HepG2 (cell line): Measurements from ENCODE around the gene RNH1. TPM values are rescaled to one million over a fixed set of nuclear protein-coding genes. Genes with fewer than 3 reads are reported as not detected.

Experiments used
- AKNA ChIP-seq: sonication (generic); formaldehyde crosslinking; IDR thresholded peaks from 2 replicates; pipeline ENCODE4 v1.4.0; 2020; ENCODE audit warnings: missing genetic modification reagents, borderline replicate concordance
- CCDC6 ChIP-seq: sonication (generic); formaldehyde crosslinking; IDR thresholded peaks from 2 replicates; pipeline ENCODE4 v1.8.1; 2022; ENCODE audit warnings: mild to moderate bottlenecking, missing genetic modification reagents, moderate library complexity
- CREBL2 ChIP-seq: sonication (generic); formaldehyde crosslinking; IDR thresholded peaks from 2 replicates; pipeline ENCODE4 v1.8.1; 2023; ENCODE audit warnings: missing genetic modification reagents, mild to moderate bottlenecking, borderline replicate concordance
- FOXA3 ChIP-seq: IDR thresholded peaks from 2 replicates; pipeline ENCODE4 v1.6.1; 2016; ENCODE audit warnings: missing genetic modification reagents, missing compliant biosample characterization
- IRF2 ChIP-seq: IDR thresholded peaks from 2 replicates; pipeline ENCODE4 v1.6.1; 2018; ENCODE audit warnings: missing genetic modification reagents, missing compliant biosample characterization
- JUNB ChIP-seq: sonication (generic); formaldehyde crosslinking; IDR thresholded peaks from 2 replicates; pipeline ENCODE4 v1.8.0; 2022; ENCODE audit warnings: missing genetic modification reagents, mild to moderate bottlenecking, borderline replicate concordance
- KDM5B ChIP-seq: sonication (generic); formaldehyde crosslinking; IDR thresholded peaks from 2 replicates; pipeline ENCODE4 v1.4.0; 2020; ENCODE audit warnings: missing genetic modification reagents, mild to moderate bottlenecking, borderline replicate concordance
- PAX8 ChIP-seq: sonication (generic); formaldehyde crosslinking; IDR thresholded peaks from 2 replicates; pipeline ENCODE4 v1.8.0; 2022; ENCODE audit warnings: mild to moderate bottlenecking, missing genetic modification reagents, borderline replicate concordance
- RXRB ChIP-seq: IDR thresholded peaks from 2 replicates; pipeline ENCODE4 v1.6.1; 2016; ENCODE audit warnings: borderline replicate concordance, missing genetic modification reagents, missing compliant biosample characterization
- SMAD9 ChIP-seq: sonication (generic); formaldehyde crosslinking; IDR thresholded peaks from 2 replicates; pipeline ENCODE4 v1.5.1; 2020; ENCODE audit warnings: mild to moderate bottlenecking, missing genetic modification reagents
- SNAPC4 ChIP-seq: sonication (generic); formaldehyde crosslinking; IDR thresholded peaks from 2 replicates; pipeline ENCODE4 v1.4.0; 2020; ENCODE audit warnings: mild to moderate bottlenecking, missing genetic modification reagents
- SOX5 ChIP-seq: IDR thresholded peaks from 2 replicates; pipeline ENCODE4 v1.6.1; 2016; ENCODE audit warnings: borderline replicate concordance
- TGIF2 ChIP-seq: IDR thresholded peaks from 2 replicates; pipeline ENCODE4 v1.6.1; 2016; ENCODE audit warnings: control low read depth, missing compliant biosample characterization
- TP53 ChIP-seq: sonication (generic); formaldehyde crosslinking; conservative IDR thresholded peaks from 2 replicates; pipeline ENCODE4 v1.4.0; 2020; ENCODE audit warnings: missing genetic modification reagents
- XRCC5 ChIP-seq: fragments of 200-400 bp; formaldehyde crosslinking; optimal IDR thresholded peaks from 2 replicates; pipeline ENCODE3; 2017; ENCODE audit warnings: mild to moderate bottlenecking, low read length
- ZFX ChIP-seq: sonication (generic); formaldehyde crosslinking; IDR thresholded peaks from 2 replicates; pipeline ENCODE4 v1.4.0; 2020; ENCODE audit warnings: mild to moderate bottlenecking, low read depth, missing genetic modification reagents, moderate library complexity
- ZNF205 ChIP-seq: IDR thresholded peaks from 2 replicates; pipeline ENCODE4 v1.6.1; 2018; ENCODE audit warnings: missing biosample characterization, missing genetic modification reagents
- ZNF256 ChIP-seq: sonication (generic); formaldehyde crosslinking; conservative IDR thresholded peaks from 2 replicates; pipeline ENCODE4 v1.4.0; 2020; ENCODE audit warnings: missing genetic modification reagents
- ZNF33A ChIP-seq: sonication (generic); formaldehyde crosslinking; IDR thresholded peaks from 2 replicates; pipeline ENCODE4 v1.5.1; 2020; ENCODE audit warnings: missing genetic modification reagents, mild to moderate bottlenecking, moderate library complexity, borderline replicate concordance
- ZNF607 ChIP-seq: sonication (generic); formaldehyde crosslinking; IDR thresholded peaks from 2 replicates; pipeline ENCODE4 v1.5.1; 2020; ENCODE audit warnings: missing genetic modification reagents, mild to moderate bottlenecking, borderline replicate concordance
- polyA plus RNA-seq, 8 experiments: library from polyadenylated mRNA; depleted of rRNA in 3 of 8; stranded (reverse) in 7 of 8; unstranded in 1 of 8; fragments of >200 nt; fragmentation: Illumina TruSeq in 4 of 8; extraction: Trizol in 4 of 8; gene quantifications; 2 replicates each; pipeline versions ENCODE4 v1.2.1 to v1.2.3, GENCODE V29; 2011 to 2016; ENCODE audit warnings: low read depth in 4 of 8, missing spikeins in 1 of 8, mixed read lengths in 1 of 8; ENCODE audit not compliant: insufficient read depth in 1 of 8
- total RNA-seq, 5 experiments: library from RNA; depleted of rRNA; stranded (reverse); fragments of >200 nt; fragmentation: Illumina TruSeq; extraction: Trizol; gene quantifications; 2 replicates each; pipeline ENCODE4 v1.2.3, GENCODE V29; 2016; ENCODE audit warnings: low read depth in 1 of 5

Gene RNH1
- total and polyA plus RNA-seq, 2 of the 13 experiments (the other 11 are each of a cell fraction or from before 2014, with no cell fraction given), result 36.0 to 74.1 TPM

- TF ChIP-seq SNAPC4 (0 out of 2 replicates have a peak, but pooled peaks have one; percentile 16), ZFX (peak; percentile 98), PAX8 (no peak), ZNF256 (CRISPR knock-in tag) (no peak), TP53 (CRISPR knock-in tag) (no peak), SOX5 (CRISPR knock-in tag) (no peak), AKNA (CRISPR knock-in tag) (no peak), JUNB (CRISPR knock-in tag) (no peak), RXRB (no peak), CREBL2 (CRISPR knock-in tag) (peak; percentile 24; the same call in 1 of the 2 replicates), XRCC5 (peak; percentile 5), ZNF205 (CRISPR knock-in tag) (no peak), FOXA3 (CRISPR knock-in tag) (no peak), ZNF33A (CRISPR knock-in tag) (no peak), TGIF2 (no peak; the same call in 1 of the 2 replicates), CCDC6 (no peak; the same call in 1 of the 2 replicates), KDM5B (CRISPR knock-in tag) (no peak; the same call in none of the 2 replicates), SMAD9 (CRISPR knock-in tag) (no peak), IRF2 (CRISPR knock-in tag) (peak; percentile 48; the same call in 1 of the 2 replicates), ZNF607 (CRISPR knock-in tag) (0 out of 2 replicates have a peak, but pooled peaks have one; percentile 3)
These were observed at the start of gene RNH1 (continued) for GRCh38 chr11:506995-507726.
